Activated B cell treated with CpG ODN at 0.5 μM for 24 hours (primary cell): ENCODE results near the gene HTR1D. TPM values are rescaled to one million over a fixed set of nuclear protein-coding genes. Genes with fewer than 3 reads are reported as not detected.

ENCODE experiments used
- ATAC-seq: fragments of 200-7000 bp; cut with Tn5 transposase; one replicate; pipeline ENCODE4 v1.10.0; 2021; ENCODE audit warnings: low read depth, mild to moderate bottlenecking, moderate library complexity
- CTCF ChIA-PET: fragments of 350-600 bp; sonication (Branson Sonifier 250); formaldehyde crosslinking; loops from one replicate; lab custom pipeline; 2021; ENCODE audit warnings: antibody characterized with exemption; lab: Charles Lee
- POLR2A ChIA-PET: fragments of 350-600 bp; sonication (Branson Sonifier 250); formaldehyde crosslinking; loops from one replicate; lab custom pipeline; 2021; ENCODE audit warnings: antibody characterized with exemption; lab: Charles Lee
- DNase-seq: peaks from one replicate; pipeline ENCODE4 v3.0.0; 2022
- H3K27ac Mint-ChIP-seq: one replicate; pipeline ENCODE4 v1.8.0; 2020; ENCODE audit warnings: mixed read lengths
- H3K27me3 Mint-ChIP-seq: one replicate; pipeline ENCODE4 v1.8.0; 2021; ENCODE audit warnings: mixed read lengths
- H3K36me3 Mint-ChIP-seq: one replicate; pipeline ENCODE4 v1.8.0; 2021; ENCODE audit warnings: low read depth, mixed read lengths
- H3K4me1 Mint-ChIP-seq: one replicate; pipeline ENCODE4 v1.8.0; 2021; ENCODE audit warnings: mixed read lengths
- H3K4me3 Mint-ChIP-seq: one replicate; pipeline ENCODE4 v1.8.0; 2020; ENCODE audit warnings: mild to moderate bottlenecking, mixed read lengths
- H3K9me3 Mint-ChIP-seq: one replicate; pipeline ENCODE4 v1.8.0; 2020; ENCODE audit warnings: mixed read lengths
- CTCF ChIP-seq: fragments of 200-600 bp; IDR thresholded peaks from one replicate; pipeline ENCODE4 v1.8.0; 2022; ENCODE audit warnings: antibody characterized with exemption, mild to moderate bottlenecking
- intact Hi-C: fragments of 100-400 bp; cut with micrococcal nuclease; formaldehyde crosslinking; loops from one replicate; pipeline ENCODE4 v1.15.1; 2024
- total RNA-seq: library from RNA; stranded (reverse); gene quantifications from 2 replicates; pipeline ENCODE4 v1.2.3, GENCODE V29; 2022

HTR1D gene
- total RNA-seq, 1 donor from 2014 or later: not detected

GRCh38 chr1:23249787-23250454 lies 32.6 kb upstream of the HTR1D start:
- CTCF ChIA-PET: interaction anchor here (0.9 to 1.3 kb wide), 2 partner anchors 11 to 13 kb away, joined by 3 read pairs; no protein-coding TSS in a partner anchor
- intact Hi-C loops: no loop called here
- no peak overlapping the region for H3K4me3 Mint-ChIP-seq

GRCh38 chr1:23247276-23247675 lies 30.0 kb upstream of the HTR1D start:
- intact Hi-C loops: no loop called here
- ChIA-PET CTCF (no interaction called here), POLR2A (no interaction called here)
- DNase-seq (no peak), ATAC-seq (no peak)
- Mint-ChIP-seq H3K4me3 (no peak overlapping the region), H3K27me3 (peaks cover 5% of the 10 kb centered on the region), H3K27ac (no peak overlapping the region), H3K36me3 (no peaks in the 10 kb centered on the region), H3K9me3 (no peaks in the 10 kb centered on the region), H3K4me1 (no peaks in the 10 kb centered on the region)
- TF ChIP-seq CTCF: no peak

More at GRCh38 chr1:23249787-23250454, 32.6 kb upstream of the HTR1D start:
- no peak for DNase-seq
- Mint-ChIP-seq H3K27me3 (peaks cover 5% of the 10 kb centered on the region), H3K4me1 (no peaks in the 10 kb centered on the region), H3K27ac (no peak overlapping the region), H3K9me3 (no peaks in the 10 kb centered on the region), H3K36me3 (no peaks in the 10 kb centered on the region)
- no peak for ATAC-seq
- POLR2A ChIA-PET: no interaction called here
- no peak for TF ChIP-seq CTCF

- no peaks in the 10 kb centered on the region for H3K4me1 Mint-ChIP-seq
- no peak overlapping the region for H3K27ac Mint-ChIP-seq
- H3K9me3 Mint-ChIP-seq: no peaks in the 10 kb centered on the region
- H3K36me3 Mint-ChIP-seq: no peaks in the 10 kb centered on the region
- peaks cover 5% of the 10 kb centered on the region for H3K27me3 Mint-ChIP-seq
- no peak for DNase-seq
- no peak for ATAC-seq
- no peak overlapping the region for H3K4me3 Mint-ChIP-seq
- no peak for TF ChIP-seq CTCF
- intact Hi-C loops: no loop called here
- CTCF ChIA-PET: no interaction called here
- POLR2A ChIA-PET: no interaction called here
Observed at GRCh38 chr1:23246274-23246673, 29.0 kb upstream of the HTR1D start.

- POLR2A ChIA-PET: no interaction called here
Observed at GRCh38 chr1:23244256-23244761, 27.0 kb upstream of the HTR1D start.

More at GRCh38 chr1:23244256-23244761, 27.0 kb upstream of the HTR1D start:
- DNase-seq (no peak), ATAC-seq (no peak)
- no peaks in the 10 kb centered on the region for H3K9me3 Mint-ChIP-seq
- H3K27ac Mint-ChIP-seq: no peak overlapping the region
- TF ChIP-seq CTCF: no peak
- no peaks in the 10 kb centered on the region for H3K27me3 Mint-ChIP-seq
- no peaks in the 10 kb centered on the region for H3K4me1 Mint-ChIP-seq
- H3K36me3 Mint-ChIP-seq: no peaks in the 10 kb centered on the region
- CTCF ChIA-PET: no interaction called here
- H3K4me3 Mint-ChIP-seq: no peak overlapping the region
- intact Hi-C loops: no loop called here
